ENCODE results near the gene HOXA7.

HOXA7 gene

DNA sequence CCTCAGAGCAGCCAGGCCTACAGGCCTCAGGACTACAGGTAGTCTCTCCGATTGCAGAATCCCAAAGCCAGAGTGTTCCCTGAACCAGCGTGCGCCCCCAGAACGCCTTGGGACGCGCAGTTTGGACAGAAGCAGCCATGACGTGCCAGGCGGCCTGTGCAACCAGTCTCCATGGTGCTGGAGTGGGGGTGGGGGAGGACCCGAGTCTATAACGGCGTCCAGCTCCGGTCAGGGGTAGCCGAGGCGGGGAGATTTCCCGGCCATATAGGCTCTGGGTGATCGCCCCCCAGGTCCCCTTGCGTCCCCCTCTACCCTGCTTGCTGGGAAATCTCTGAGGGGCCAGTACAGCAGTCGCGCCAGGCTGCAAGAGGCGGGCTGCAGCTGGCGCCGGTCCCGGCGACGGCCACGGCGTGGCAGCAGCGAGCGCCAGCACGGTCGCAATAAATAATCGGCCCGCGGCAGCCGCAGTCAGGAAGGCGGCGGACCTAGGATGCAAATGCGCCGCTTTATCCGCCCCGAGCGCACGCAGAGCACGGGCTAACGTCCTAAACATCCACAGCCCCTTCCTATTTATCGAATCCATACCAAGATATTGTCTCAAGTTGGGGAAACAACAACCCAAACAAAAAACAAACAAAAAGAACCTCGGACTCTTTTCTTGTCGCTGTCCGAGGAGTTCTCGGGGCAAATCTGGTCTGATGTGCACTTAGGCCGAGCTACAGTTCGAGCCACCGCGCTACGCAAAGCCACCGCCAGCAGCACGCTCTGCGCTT, 5.7 kb downstream of the HOXA7 start:
- Histone ChIP-seq H3K4me1 (ENCODE audit: control insufficient read depth, insufficient read depth, low read length) (no peaks in the 10 kb centered on the region; the same call in 1 of the 2 replicates), H3K27me3 (ENCODE audit: control insufficient read depth, insufficient read depth, low read length) (peaks cover 97% of the 10 kb centered on the region), H3K9me3 (ENCODE audit: control insufficient read depth, insufficient read depth, low read length) (no peaks in the 10 kb centered on the region), H3K27ac (ENCODE audit: low read length) (no peak overlapping the region), H3K36me3 (ENCODE audit: control insufficient read depth, insufficient read depth, low read length) (no peaks in the 10 kb centered on the region), H3K4me3 (ENCODE audit: low read length) (no peak overlapping the region)
- no peak for DNase-seq (ENCODE audit: low read depth, low spot score)
- WGBS (ENCODE audit: insufficient coverage, insufficient read length) = no CpG with 5 or more reads among the region's 58 CpGs

DNA sequence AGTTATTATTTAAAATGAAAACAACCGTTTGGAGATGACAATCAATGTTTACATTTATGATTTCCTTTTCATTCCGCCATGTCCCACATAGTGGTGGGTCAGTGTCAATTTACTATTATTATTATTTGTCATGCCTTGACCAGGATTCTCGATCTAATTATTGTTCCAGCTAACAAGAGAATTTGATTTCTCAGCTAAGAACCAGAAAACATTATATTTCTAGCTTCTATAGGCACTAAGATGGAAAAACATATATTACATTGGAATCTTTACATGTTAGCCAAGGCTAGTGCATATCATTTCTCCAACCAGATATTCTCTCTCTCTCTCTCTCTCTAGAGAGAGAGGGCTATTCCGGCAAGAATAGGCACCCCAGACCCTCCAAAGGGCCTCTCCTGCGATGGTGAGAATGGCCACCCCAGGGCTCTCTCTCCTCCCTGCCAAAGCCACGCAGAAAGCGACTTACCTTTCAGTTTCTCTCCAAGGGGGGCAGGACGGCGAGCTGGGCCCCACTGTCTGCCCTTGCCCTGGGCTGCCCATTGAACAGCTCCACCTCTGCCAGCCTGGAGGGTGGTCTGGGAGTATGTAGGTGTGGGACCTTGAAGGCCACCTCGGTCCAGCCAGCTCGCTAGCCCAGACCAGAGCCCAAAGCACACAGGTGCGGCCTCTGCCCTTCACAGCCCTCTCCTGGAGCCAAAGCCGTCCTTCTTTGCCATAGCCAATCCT, 6.5 kb downstream of the HOXA7 start:
- H3K27me3 ChIP-seq (ENCODE audit: control insufficient read depth, insufficient read depth, low read length) = peaks cover 97% of the 10 kb centered on the region
- H3K4me1 ChIP-seq (ENCODE audit: control insufficient read depth, insufficient read depth, low read length) = no peaks in the 10 kb centered on the region; the same call in 1 of the 2 replicates
- no CpG with 5 or more reads among the region's 13 CpGs for WGBS (ENCODE audit: insufficient coverage, insufficient read length)
- DNase-seq (ENCODE audit: low read depth, low spot score) = no peak
- no peaks in the 10 kb centered on the region for H3K36me3 ChIP-seq (ENCODE audit: control insufficient read depth, insufficient read depth, low read length)
- H3K9me3 ChIP-seq (ENCODE audit: control insufficient read depth, insufficient read depth, low read length) = no peaks in the 10 kb centered on the region
- H3K4me3 ChIP-seq (ENCODE audit: low read length) = no peak overlapping the region
- no peak overlapping the region for H3K27ac ChIP-seq (ENCODE audit: low read length)

DNA sequence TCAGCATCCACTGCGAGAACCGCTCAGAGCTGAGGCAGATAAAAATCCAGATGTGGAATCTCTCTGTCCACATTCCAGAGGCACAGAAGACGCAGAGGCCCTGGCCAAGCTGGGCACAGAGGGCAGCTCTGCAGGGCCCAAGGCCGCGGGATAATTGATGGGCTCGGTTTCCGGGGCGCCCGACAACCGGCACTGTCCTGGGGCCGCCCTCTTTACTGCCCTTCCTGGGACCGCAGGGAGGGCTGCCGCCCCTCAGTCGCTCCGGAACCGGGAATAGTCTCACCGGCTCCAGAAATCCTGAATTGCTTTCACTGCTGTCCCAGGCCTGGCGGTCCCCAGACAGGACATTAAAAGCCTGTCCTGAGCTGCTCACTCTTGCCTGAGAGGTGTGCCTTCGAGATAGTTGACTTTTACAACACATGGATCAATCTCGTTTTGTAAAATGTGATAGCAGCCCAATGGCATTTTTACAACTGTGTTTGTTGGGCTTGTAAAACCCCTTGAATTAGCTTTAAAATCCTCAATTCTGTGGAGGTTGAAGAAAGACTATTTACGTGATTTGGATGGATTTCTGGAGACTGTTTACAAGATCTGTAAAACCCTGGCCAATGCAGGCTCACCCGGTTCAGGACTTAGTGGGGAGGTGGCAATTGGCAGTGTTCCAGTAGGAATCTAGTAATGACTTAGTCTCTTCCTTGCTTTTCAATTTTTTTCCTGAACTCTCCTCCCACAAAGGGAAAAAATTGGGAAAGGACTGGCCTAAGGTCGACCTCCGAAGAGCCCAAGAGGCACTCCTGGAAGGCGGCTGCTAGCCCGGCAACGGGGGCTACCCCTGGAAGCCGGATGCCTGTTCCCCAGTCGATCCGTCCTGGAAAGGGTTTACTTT, 7.5 kb downstream of the HOXA7 start:
- no peaks in the 10 kb centered on the region for H3K9me3 ChIP-seq (ENCODE audit: control insufficient read depth, insufficient read depth, low read length)
- H3K27ac ChIP-seq (ENCODE audit: low read length) = no peak overlapping the region
- WGBS (ENCODE audit: insufficient coverage, insufficient read length) = no CpG with 5 or more reads among the region's 30 CpGs
- no peak overlapping the region for H3K4me3 ChIP-seq (ENCODE audit: low read length)
- peaks cover 97% of the 10 kb centered on the region for H3K27me3 ChIP-seq (ENCODE audit: control insufficient read depth, insufficient read depth, low read length)
- no peak for DNase-seq (ENCODE audit: low read depth, low spot score)
- no peaks in the 10 kb centered on the region; the same call in 1 of the 2 replicates for H3K4me1 ChIP-seq (ENCODE audit: control insufficient read depth, insufficient read depth, low read length)
- H3K36me3 ChIP-seq (ENCODE audit: control insufficient read depth, insufficient read depth, low read length) = no peaks in the 10 kb centered on the region

DNA sequence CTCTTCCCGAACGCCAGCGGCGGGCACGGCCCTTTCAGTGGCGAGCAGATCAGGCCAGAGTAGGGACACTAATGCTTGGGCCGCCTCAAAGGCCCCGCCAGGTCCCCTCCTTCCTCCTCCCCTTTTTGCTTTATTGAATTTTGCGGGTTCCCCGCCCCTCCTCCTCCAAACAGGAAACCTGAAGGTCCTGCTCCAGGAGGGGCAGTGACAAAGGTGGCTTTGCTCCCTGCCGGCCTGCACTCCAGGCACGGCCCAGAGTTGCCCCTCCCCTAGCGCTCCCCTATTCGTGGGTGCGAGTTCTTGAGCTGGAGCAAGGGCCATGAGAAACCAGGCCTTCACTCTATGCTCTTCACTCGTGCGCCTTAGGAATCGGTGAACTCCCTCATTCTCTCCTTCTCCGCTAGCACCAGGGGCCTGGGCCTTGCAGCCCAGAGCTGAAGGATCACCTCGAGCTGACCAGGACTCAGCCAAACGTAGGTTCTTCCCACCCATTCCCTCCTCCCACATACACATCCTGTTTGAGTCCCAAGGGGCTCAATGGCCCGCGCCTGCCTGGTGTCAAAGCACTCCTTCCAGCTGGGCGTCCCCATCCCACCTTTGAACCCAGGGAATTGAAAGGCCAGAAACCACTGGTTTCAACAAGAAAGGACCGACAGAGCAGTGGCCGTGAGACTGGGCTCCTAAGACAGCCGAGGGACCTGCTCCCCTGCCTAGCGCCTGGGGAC, 8.3 kb downstream of the HOXA7 start:
- no peak for DNase-seq (ENCODE audit: low read depth, low spot score)
- peaks cover 95% of the 10 kb centered on the region for H3K27me3 ChIP-seq (ENCODE audit: control insufficient read depth, insufficient read depth, low read length)
- H3K27ac ChIP-seq (ENCODE audit: low read length) = no peak overlapping the region

DNA sequence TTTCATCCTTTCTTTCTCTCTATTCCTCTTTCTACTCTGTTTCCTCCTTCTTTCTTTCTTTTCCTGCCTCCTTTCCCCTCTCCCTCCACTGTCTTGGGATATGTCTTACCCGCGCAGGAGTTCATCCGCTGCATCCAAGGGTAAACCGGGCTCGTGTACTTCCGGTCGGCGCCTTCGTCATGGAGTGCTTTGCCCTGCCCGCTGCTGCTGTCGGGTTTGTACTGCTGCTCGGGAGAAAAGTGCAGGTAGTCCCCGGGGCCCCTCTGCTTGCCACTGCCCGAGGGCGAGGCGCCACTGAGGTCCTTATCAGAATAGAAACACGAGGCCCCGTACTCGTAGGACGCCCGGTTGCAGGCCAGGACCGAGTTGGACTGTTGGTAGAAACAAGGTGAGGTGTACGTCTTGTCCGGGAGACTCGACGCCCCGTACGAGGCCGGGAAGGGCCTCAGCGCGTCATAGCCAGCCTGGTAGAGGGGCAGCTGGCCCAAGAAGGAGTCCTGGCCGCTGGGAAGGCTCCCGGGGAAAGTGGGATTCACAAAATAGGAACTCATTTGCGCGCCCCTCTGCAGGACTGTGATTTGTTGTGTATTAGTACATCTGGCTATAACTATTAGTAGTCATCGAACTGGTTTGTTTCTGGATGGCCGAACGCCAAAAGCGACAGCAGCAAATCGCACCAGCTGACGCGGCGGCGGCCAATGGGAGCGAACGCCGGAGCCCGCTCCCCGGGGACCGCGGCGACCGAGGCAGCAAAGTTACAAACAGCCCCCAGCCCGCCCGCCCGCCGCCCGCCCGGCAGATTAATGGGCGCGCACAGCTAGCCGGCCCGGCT, 9.1 kb downstream of the HOXA7 start, which contains the start of gene HOXA6:
TSS of gene HOXA6 (minus strand) at position 576 of the 832 bp plus-strand sequence. CDS start at position 551, 25 bp downstream.
- Histone ChIP-seq H3K27me3 (ENCODE audit: control insufficient read depth, insufficient read depth, low read length) (peaks cover 95% of the 10 kb centered on the region), H3K36me3 (ENCODE audit: control insufficient read depth, insufficient read depth, low read length) (no peaks in the 10 kb centered on the region), H3K4me3 (ENCODE audit: low read length) (no peak within 1 kb of the TSS), H3K27ac (ENCODE audit: low read length) (no peak within 1 kb of the TSS), H3K9me3 (ENCODE audit: control insufficient read depth, insufficient read depth, low read length) (no peaks in the 10 kb centered on the region), H3K4me1 (ENCODE audit: control insufficient read depth, insufficient read depth, low read length) (no peaks in the 10 kb centered on the region; the same call in 1 of the 2 replicates)
- no CpG with 5 or more reads among the region's 63 CpGs for WGBS (ENCODE audit: insufficient coverage, insufficient read length)
- DNase-seq (ENCODE audit: low read depth, low spot score) = no peak

More for the DNA sequence above, 8.3 kb downstream of the HOXA7 start:
- H3K36me3 ChIP-seq (ENCODE audit: control insufficient read depth, insufficient read depth, low read length) = no peaks in the 10 kb centered on the region
- no peaks in the 10 kb centered on the region for H3K9me3 ChIP-seq (ENCODE audit: control insufficient read depth, insufficient read depth, low read length)
- WGBS (ENCODE audit: insufficient coverage, insufficient read length) = no CpG with 5 or more reads among the region's 28 CpGs
- H3K4me1 ChIP-seq (ENCODE audit: control insufficient read depth, insufficient read depth, low read length) = no peaks in the 10 kb centered on the region; the same call in 1 of the 2 replicates
- no peak overlapping the region for H3K4me3 ChIP-seq (ENCODE audit: low read length)

DNA sequence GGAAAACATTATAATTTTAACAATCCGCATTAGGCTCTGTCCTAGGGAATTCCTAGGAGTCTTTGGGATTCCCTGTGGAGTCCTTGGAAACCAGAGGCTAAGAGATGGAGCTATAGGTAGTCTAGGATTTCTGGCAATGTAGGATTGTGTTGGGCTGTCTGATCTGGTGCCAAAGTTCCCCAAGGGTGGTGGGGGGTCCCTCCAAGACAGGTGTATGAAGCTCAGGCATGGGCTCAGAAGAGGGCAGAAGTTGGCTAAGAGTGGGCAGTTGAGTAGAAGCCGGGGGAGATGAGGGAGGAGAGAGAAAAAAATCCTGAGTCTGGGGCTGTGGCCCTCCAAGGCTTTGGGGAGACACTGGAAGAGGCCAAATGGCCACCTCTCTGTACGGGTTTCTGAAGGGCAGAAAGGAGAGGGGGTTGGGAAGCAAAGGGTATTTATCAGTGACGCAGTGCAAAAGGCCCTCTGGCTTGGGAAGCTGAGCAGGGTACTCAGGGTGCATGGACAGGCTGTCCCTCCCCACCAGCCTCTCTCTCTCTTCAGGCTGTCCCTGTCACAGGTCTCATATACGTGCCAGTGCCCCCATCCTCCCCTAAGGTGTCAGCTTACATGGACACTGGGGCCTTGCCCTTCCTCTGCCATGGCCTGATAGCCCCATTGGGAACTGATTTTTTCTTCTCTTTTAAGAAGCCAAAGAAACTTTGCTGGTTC, 9.8 kb downstream of the HOXA7 start:
- no peak for DNase-seq (ENCODE audit: low read depth, low spot score)

DNA sequence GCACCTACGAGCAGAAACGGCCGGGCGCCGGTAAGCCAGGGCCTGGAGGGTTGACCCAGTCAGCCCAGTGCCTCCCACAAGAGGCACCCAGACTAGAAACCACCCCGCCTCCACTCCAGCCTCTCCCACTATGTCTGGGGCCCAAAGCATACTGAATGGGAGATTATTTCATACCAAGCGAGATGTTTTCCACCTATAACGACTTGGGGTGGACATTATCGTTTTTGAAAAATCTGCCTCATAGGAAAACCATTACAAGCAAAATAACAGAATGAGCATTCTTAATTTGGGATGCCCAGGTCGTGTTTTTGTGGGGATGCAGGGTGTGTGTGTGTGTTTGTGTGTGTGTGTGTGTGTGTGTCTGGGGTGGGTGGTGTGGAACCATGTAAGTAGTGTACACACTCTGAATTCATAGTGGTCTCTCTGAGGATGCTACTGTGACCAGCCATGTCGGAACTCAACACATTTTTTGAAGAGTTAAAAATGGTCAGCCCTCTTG, 10.5 kb downstream of the HOXA7 start:
- Histone ChIP-seq H3K9me3 (ENCODE audit: control insufficient read depth, insufficient read depth, low read length) (no peaks in the 10 kb centered on the region), H3K27ac (ENCODE audit: low read length) (no peak overlapping the region), H3K4me3 (ENCODE audit: low read length) (no peak overlapping the region), H3K4me1 (ENCODE audit: control insufficient read depth, insufficient read depth, low read length) (no peaks in the 10 kb centered on the region; the same call in 1 of the 2 replicates), H3K36me3 (ENCODE audit: control insufficient read depth, insufficient read depth, low read length) (no peaks in the 10 kb centered on the region), H3K27me3 (ENCODE audit: control insufficient read depth, insufficient read depth, low read length) (peaks cover 95% of the 10 kb centered on the region)
- no peak for DNase-seq (ENCODE audit: low read depth, low spot score)
- no CpG with 5 or more reads among the region's 11 CpGs for WGBS (ENCODE audit: insufficient coverage, insufficient read length)

More for the DNA sequence above, 9.8 kb downstream of the HOXA7 start:
- no peaks in the 10 kb centered on the region for H3K36me3 ChIP-seq (ENCODE audit: control insufficient read depth, insufficient read depth, low read length)
- H3K27me3 ChIP-seq (ENCODE audit: control insufficient read depth, insufficient read depth, low read length) = peaks cover 95% of the 10 kb centered on the region
- no peaks in the 10 kb centered on the region; the same call in 1 of the 2 replicates for H3K4me1 ChIP-seq (ENCODE audit: control insufficient read depth, insufficient read depth, low read length)
- no CpG with 5 or more reads among the region's 5 CpGs for WGBS (ENCODE audit: insufficient coverage, insufficient read length)
- no peaks in the 10 kb centered on the region for H3K9me3 ChIP-seq (ENCODE audit: control insufficient read depth, insufficient read depth, low read length)
- H3K27ac ChIP-seq (ENCODE audit: low read length) = no peak overlapping the region
- H3K4me3 ChIP-seq (ENCODE audit: low read length) = no peak overlapping the region

DNA sequence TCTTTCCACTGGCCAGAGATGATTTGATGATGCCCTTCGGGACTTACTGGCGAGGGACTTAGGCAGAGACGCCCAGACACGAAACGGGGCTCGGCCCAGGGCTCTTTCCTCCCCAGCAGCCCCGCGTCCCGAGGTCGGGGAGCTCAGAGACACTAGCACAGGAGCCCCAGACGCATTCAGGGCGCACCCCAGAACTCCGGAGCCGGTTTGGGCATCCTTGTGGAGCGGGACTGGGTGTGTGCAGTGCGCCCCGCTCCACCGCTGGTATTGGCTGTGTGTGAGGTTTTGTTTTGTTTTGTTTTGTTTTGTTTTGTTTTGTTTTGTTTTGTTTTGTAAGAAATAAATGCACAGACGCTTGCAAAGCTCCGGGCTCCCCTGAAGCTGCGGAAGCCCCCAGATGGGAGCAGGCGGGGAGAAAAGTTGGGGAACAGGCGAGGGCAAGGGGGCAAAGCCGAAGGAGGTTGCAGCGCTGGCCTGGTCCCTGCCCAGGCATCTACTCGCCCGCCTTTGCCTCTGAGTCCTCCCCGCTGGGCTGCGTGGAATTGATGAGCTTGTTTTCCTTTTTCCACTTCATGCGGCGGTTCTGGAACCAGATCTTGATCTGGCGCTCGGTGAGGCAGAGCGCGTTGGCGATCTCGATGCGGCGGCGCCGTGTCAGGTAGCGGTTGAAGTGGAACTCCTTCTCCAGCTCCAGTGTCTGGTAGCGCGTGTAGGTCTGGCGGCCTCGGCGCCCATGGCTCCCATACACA, 11.1 kb downstream of the HOXA7 start:
- Histone ChIP-seq H3K27me3 (ENCODE audit: control insufficient read depth, insufficient read depth, low read length) (peaks cover 96% of the 10 kb centered on the region), H3K9me3 (ENCODE audit: control insufficient read depth, insufficient read depth, low read length) (no peaks in the 10 kb centered on the region), H3K4me3 (ENCODE audit: low read length) (no peak overlapping the region), H3K27ac (ENCODE audit: low read length) (no peak overlapping the region), H3K4me1 (ENCODE audit: control insufficient read depth, insufficient read depth, low read length) (no peaks in the 10 kb centered on the region; the same call in 1 of the 2 replicates), H3K36me3 (ENCODE audit: control insufficient read depth, insufficient read depth, low read length) (no peaks in the 10 kb centered on the region)
- WGBS (ENCODE audit: insufficient coverage, insufficient read length) = no CpG with 5 or more reads among the region's 47 CpGs
- no peak for DNase-seq (ENCODE audit: low read depth, low spot score)
